AG04449 (cell line): Measurements from ENCODE around the gene NOP58.

Experiments used
- CTCF ChIA-PET: fragments of 350-600 bp; formaldehyde crosslinking; extraction: SDS; loops from one replicate; lab custom pipeline; 2021; ENCODE audit warnings: antibody characterized with exemption; lab: Yijun Ruan, JAX
- POLR2A ChIA-PET: fragments of 400-600, 350-600 bp; formaldehyde crosslinking; extraction: SDS; loops from one replicate; lab custom pipeline; 2020; ENCODE audit warnings: antibody characterized with exemption, inconsistent platforms; lab: Yijun Ruan, JAX
- DNase-seq: peaks from one replicate; pipeline ENCODE4 v3.0.0-alpha.2; 2010; ENCODE audit warnings: low read depth, low spot score
- H3K4me3 ChIP-seq: 2 replicates; pipeline ENCODE4 v1.5.1; 2011; ENCODE audit warnings: low read depth, mild to moderate bottlenecking, control low read depth, low read length
- CTCF ChIP-seq: IDR thresholded peaks from one replicate; pipeline ENCODE4 v1.5.1; 2011; ENCODE audit warnings: mild to moderate bottlenecking, moderate library complexity, low read length, control low read depth, inconsistent platforms; ENCODE audit not compliant: insufficient read depth; ENCODE audit errors: missing control alignments

The NOP58 gene

GRCh38 chr2:202299712-202300111 is 34.1 kb downstream of the NOP58 start:
- POLR2A ChIA-PET, result no interaction called here
- CTCF ChIA-PET, result no interaction called here

GRCh38 chr2:202306034-202306433 is 40.5 kb downstream of the NOP58 start:
- CTCF ChIA-PET, result no interaction called here

More at GRCh38 chr2:202299712-202300111, 34.1 kb downstream of the NOP58 start:
- DNase-seq, result no peak
- no peak for TF ChIP-seq CTCF
- H3K4me3 ChIP-seq, result no peak overlapping the region

GRCh38 chr2:202307690-202308089 is 42.1 kb downstream of the NOP58 start:
- no peak for DNase-seq
- ChIA-PET CTCF (interaction anchor here (0.9 to 1.3 kb wide), 2 partner anchors 29 to 67 kb away, joined by 3 to 4 read pairs; no protein-coding TSS in a partner anchor), POLR2A (no interaction called here)
- H3K4me3 ChIP-seq, result no peak overlapping the region
- TF ChIP-seq CTCF, result no peak

More at GRCh38 chr2:202306034-202306433, 40.5 kb downstream of the NOP58 start:
- no peak for TF ChIP-seq CTCF
- DNase-seq, result no peak
- POLR2A ChIA-PET, result no interaction called here
- H3K4me3 ChIP-seq, result no peak overlapping the region

GRCh38 chr2:202311823-202312388 is 46.3 kb downstream of the NOP58 start:
- ChIA-PET CTCF (interaction anchor here (1.0 kb wide), 1 partner anchor 33 kb away, joined by 3 read pairs; no protein-coding TSS in a partner anchor), POLR2A (no interaction called here)
- DNase-seq, result no peak
- TF ChIP-seq CTCF, result no peak
- no peak overlapping the region for H3K4me3 ChIP-seq

- POLR2A ChIA-PET, result no interaction called here
- CTCF ChIA-PET, result no interaction called here
Observed at GRCh38 chr2:202314116-202314515, 48.6 kb downstream of the NOP58 start.

More at GRCh38 chr2:202314116-202314515, 48.6 kb downstream of the NOP58 start:
- no peak for TF ChIP-seq CTCF
- no peak for DNase-seq
- H3K4me3 ChIP-seq, result no peak overlapping the region
